Stimulated activated CD4-positive, alpha-beta T cell treated with anti-CD3 and anti-CD28 coated beads, TNF-alpha, amount 100 ng/mL, for 4 hours (primary cell): ENCODE data around the gene PKP1.

ENCODE experiments used
- DNase-seq, 3 experiments: peaks; one replicate each; pipeline ENCODE4 v3.0.0-alpha.2; 2020; ENCODE audit warnings: low read depth in 3 of 3

The PKP1 gene

GRCh38 chr1:201309416-201309815, 26.1 kb downstream of the PKP1 start:
- no peak for DNase-seq

- DNase-seq, result no peak
Observed at GRCh38 chr1:201310251-201310985, 27.1 kb downstream of the PKP1 start.

- no peak for DNase-seq
Observed at GRCh38 chr1:201310986-201311355, 27.7 kb downstream of the PKP1 start.

- no peak for DNase-seq
Observed at GRCh38 chr1:201311356-201312011, 28.2 kb downstream of the PKP1 start.

GRCh38 chr1:201312298-201312697, 29.0 kb downstream of the PKP1 start:
- no peak for DNase-seq

- DNase-seq, result no peak
Observed at GRCh38 chr1:201313086-201313485, 29.8 kb downstream of the PKP1 start.

- no peak for DNase-seq
Observed at GRCh38 chr1:201316556-201316955, 33.2 kb downstream of the PKP1 start.

GRCh38 chr1:201317551-201317950, 34.2 kb downstream of the PKP1 start:
- no peak for DNase-seq

GRCh38 chr1:201318504-201319340, 35.4 kb downstream of the PKP1 start:
- no peak for DNase-seq

GRCh38 chr1:201319631-201320030, 36.3 kb downstream of the PKP1 start:
- DNase-seq, result no peak

GRCh38 chr1:201320168-201320788, 37.0 kb downstream of the PKP1 start:
- no peak for DNase-seq

- no peak for DNase-seq
Observed at GRCh38 chr1:201321826-201322390, 38.6 kb downstream of the PKP1 start.

GRCh38 chr1:201322653-201323510, 39.6 kb downstream of the PKP1 start:
- no peak for DNase-seq

GRCh38 chr1:201324306-201324705, 41.0 kb downstream of the PKP1 start:
- no peak for DNase-seq

GRCh38 chr1:201324821-201325677, 41.7 kb downstream of the PKP1 start:
- DNase-seq, result no peak

- no peak for DNase-seq
Observed at GRCh38 chr1:201325678-201326060, 42.4 kb downstream of the PKP1 start.

GRCh38 chr1:201326710-201327109, 43.4 kb downstream of the PKP1 start:
- no peak for DNase-seq

GRCh38 chr1:201327687-201328240, 44.5 kb downstream of the PKP1 start:
- no peak for DNase-seq

- DNase-seq, result no peak
Observed at GRCh38 chr1:201328576-201328975, 45.3 kb downstream of the PKP1 start.

- no peak for DNase-seq
Observed at GRCh38 chr1:201329286-201329685, 46.0 kb downstream of the PKP1 start.
